Prostate gland (tissue), 2 donors: ENCODE results near the gene DGKB. TPM values are rescaled to one million over a fixed set of nuclear protein-coding genes. Genes with fewer than 3 reads are reported as not detected.

Experiments used
- DNase-seq: peaks from one replicate; pipeline ENCODE4 v3.0.0-alpha.2; 2019; ENCODE audit warnings: low spot score
- H3K27ac ChIP-seq, 2 donors: fragments of 200-600 bp; sonication (generic); 2 replicates each; pipeline ENCODE4 v1.5.1; 2017 to 2019
- H3K27me3 ChIP-seq: fragments of 200-600 bp; sonication (generic); replicated peaks from 2 replicates; pipeline ENCODE4 v1.5.1; 2019; ENCODE audit not compliant: insufficient read depth
- H3K36me3 ChIP-seq, 2 donors: fragments of 200-600 bp; sonication (generic); 1 replicate in 1 of 2; 2 replicates in 1 of 2; pipeline versions ENCODE4 v1.5.1 to v1.8.1; 2017 to 2019
- H3K4me1 ChIP-seq: fragments of 200-600 bp; sonication (generic); replicated peaks from 2 replicates; pipeline ENCODE4 v1.5.1; 2019
- H3K4me3 ChIP-seq, 2 donors: fragments of 200-600 bp; sonication (generic); 2 replicates each; pipeline ENCODE4 v1.5.1; 2017 to 2019
- H3K9me3 ChIP-seq: fragments of 200-600 bp; sonication (generic); 2 replicates; pipeline ENCODE4 v1.5.1; 2017
- POLR2A ChIP-seq: fragments of 450-650 bp; IDR thresholded peaks from one replicate; pipeline ENCODE4 v1.6.1; 2016; ENCODE audit warnings: antibody characterized with exemption, mild to moderate bottlenecking
- POLR2AphosphoS5 ChIP-seq: sonication (generic); formaldehyde crosslinking; IDR thresholded peaks from one replicate; pipeline ENCODE4 v1.6.1; 2017; ENCODE audit warnings: antibody characterized with exemption
- WGBS: methylation state at CpG from one replicate; pipeline ENCODE4 v1.1.5; 2018; 5-methylcytosine and 5-hydroxymethylcytosine counted together
- intact Hi-C: fragments of 100-400 bp; cut with DNase I; formaldehyde crosslinking; loops from one replicate; pipeline ENCODE4 v1.14.2; 2022
- total RNA-seq, 2 donors: library from RNA; depleted of rRNA; stranded (reverse); fragments of >200 nt; gene quantifications; one replicate each; pipeline ENCODE4 v1.1.0, GENCODE V29; 2016
- TF ChIP-seq, protein P1 (sequence below), 4 experiments: fragments of 200-600 bp in 2 of 4; fragments of 450-650 bp in 2 of 4; sonication (generic) in 2 of 4; IDR thresholded peaks; 1 replicate in 3 of 4; 2 replicates in 1 of 4; pipeline ENCODE4 v1.5.1; 2016 to 2019; ENCODE audit warnings: antibody characterized with exemption in 4 of 4, mild to moderate bottlenecking in 2 of 4, moderate library complexity in 2 of 4

The DGKB gene
- total RNA-seq, 2 donors from 2014 or later, result 0.45 TPM; not detected in 1

DNA sequence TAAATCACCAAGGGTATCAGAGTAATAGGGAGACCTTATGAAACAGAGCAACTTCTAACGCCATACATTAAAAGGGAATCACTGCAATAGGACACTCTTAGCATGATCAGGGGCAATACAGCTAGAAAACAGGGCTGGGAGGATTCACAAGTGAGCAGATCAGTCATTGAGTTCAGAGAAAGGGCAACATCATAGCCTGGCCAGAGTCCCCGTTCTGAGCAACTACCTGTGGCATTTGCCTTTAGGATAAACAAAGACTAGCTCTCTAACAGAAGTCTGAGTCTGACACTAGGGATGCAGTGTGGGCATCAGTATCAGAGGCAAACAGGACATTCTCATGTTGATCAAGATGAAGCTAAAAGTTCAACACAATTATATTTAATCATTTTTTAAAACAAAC, 297.9 kb downstream of the DGKB start:
- Histone ChIP-seq H3K4me1 (no peaks in the 10 kb centered on the region), H3K4me3 (no peak overlapping the region), H3K27ac (no peak overlapping the region), H3K36me3 (no peaks in the 10 kb centered on the region), H3K27me3 (no peaks in the 10 kb centered on the region), H3K9me3 (no peaks in the 10 kb centered on the region)
- intact Hi-C loops, result no loop called here
- DNase-seq, result no peak
- WGBS, result 33% methylated on average over 2 of the region's 2 CpGs
- TF ChIP-seq, protein P1, sequence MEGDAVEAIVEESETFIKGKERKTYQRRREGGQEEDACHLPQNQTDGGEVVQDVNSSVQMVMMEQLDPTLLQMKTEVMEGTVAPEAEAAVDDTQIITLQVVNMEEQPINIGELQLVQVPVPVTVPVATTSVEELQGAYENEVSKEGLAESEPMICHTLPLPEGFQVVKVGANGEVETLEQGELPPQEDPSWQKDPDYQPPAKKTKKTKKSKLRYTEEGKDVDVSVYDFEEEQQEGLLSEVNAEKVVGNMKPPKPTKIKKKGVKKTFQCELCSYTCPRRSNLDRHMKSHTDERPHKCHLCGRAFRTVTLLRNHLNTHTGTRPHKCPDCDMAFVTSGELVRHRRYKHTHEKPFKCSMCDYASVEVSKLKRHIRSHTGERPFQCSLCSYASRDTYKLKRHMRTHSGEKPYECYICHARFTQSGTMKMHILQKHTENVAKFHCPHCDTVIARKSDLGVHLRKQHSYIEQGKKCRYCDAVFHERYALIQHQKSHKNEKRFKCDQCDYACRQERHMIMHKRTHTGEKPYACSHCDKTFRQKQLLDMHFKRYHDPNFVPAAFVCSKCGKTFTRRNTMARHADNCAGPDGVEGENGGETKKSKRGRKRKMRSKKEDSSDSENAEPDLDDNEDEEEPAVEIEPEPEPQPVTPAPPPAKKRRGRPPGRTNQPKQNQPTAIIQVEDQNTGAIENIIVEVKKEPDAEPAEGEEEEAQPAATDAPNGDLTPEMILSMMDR (IDR thresholded peaks at IDR 0.05), result no peak
- no peak for TF ChIP-seq POLR2AphosphoS5
- TF ChIP-seq POLR2A, result no peak

DNA sequence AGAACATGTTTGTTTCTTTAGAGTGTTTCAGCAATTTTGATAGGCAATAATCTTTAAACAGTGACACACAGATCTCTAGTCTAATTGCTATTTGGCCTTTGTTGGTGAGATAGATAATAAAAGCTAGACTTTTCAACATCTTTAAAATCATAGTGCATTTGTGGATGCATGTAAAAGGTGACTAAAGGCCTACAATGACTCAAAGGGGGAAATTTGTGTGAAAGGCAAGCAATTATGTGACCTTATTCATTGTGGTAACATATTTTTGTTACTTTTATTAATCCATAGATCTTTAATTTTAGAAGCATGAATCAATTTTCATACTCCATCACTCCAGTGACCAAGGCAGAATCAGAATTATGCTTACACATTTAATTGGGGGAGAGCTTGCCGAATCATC, 299.7 kb downstream of the DGKB start:
- WGBS, result 91% methylated on average over 1 of the region's 1 CpG
- TF ChIP-seq POLR2A (no peak), POLR2AphosphoS5 (no peak)
- TF ChIP-seq, protein P1 (IDR thresholded peaks at IDR 0.05), result no peak
- H3K4me1 ChIP-seq, result no peaks in the 10 kb centered on the region

DNA sequence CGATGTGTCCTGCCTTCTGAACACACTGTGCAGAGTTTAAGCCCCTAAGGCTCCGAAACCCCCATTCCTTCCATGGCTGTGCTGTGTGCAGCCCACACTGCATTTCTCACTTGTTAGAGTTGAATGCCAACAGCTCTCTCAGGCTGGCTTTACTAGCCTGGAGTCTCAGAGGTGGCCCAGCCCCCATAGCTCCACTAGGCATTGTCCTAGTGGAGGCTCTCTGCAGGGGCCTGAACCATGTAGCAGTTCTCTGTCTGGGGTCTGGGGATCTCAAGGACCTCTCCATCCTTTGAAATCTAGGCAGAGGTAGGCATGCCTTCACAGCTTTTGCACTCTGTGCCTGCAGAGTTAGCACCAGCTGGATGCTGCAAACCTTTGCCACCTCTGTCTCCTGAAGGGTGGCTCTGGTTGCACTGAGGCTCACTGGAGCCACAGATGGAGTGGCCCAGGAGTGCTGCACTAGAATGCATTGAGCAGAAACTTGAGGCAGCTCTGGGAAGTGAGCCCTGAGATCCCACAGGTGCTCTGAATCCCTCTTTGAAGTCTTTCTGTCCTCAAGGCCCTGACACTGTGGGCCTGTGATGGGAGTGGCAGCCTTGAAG, 301.7 kb downstream of the DGKB start:
- H3K36me3 ChIP-seq, result no peaks in the 10 kb centered on the region
- no peaks in the 10 kb centered on the region for H3K27me3 ChIP-seq
- no peak overlapping the region for H3K27ac ChIP-seq
- no peaks in the 10 kb centered on the region for H3K9me3 ChIP-seq
- WGBS, result 95% methylated on average over 2 of the region's 2 CpGs
- H3K4me3 ChIP-seq, result no peak overlapping the region
- intact Hi-C loops, result no loop called here
- H3K4me1 ChIP-seq, result no peaks in the 10 kb centered on the region
- TF ChIP-seq POLR2AphosphoS5 (no peak), POLR2A (no peak)
- TF ChIP-seq, protein P1 (IDR thresholded peaks at IDR 0.05), result no peak
- DNase-seq, result no peak

More for the DNA sequence above, 299.7 kb downstream of the DGKB start:
- no peak overlapping the region for H3K4me3 ChIP-seq
- DNase-seq, result no peak
- H3K27ac ChIP-seq, result no peak overlapping the region
- H3K9me3 ChIP-seq, result no peaks in the 10 kb centered on the region
- H3K27me3 ChIP-seq, result no peaks in the 10 kb centered on the region
- intact Hi-C loops, result no loop called here
- no peaks in the 10 kb centered on the region for H3K36me3 ChIP-seq

DNA sequence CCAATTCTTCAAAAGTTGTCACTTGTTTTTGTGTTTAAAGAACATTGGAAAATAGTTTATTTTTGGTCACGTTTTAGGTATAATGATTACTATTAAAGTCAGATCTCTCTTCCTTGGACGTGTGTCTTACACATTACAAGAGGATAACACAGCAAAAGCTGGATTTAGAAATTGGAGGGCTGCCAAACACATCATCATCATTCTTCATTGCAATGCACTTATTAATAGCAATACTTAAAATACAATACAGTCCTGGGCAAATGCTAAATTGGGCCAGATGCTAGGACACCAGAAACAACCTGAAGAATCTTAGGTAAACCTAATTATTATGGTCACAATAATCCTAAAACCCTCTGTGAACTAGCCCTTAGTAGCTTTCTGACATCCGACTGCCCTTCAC, 303.6 kb downstream of the DGKB start:
- H3K27me3 ChIP-seq, result no peaks in the 10 kb centered on the region
- no peaks in the 10 kb centered on the region for H3K4me1 ChIP-seq
- WGBS, result 49% methylated on average over 3 of the region's 3 CpGs
- no peak overlapping the region for H3K27ac ChIP-seq
- DNase-seq, result no peak
- H3K9me3 ChIP-seq, result no peaks in the 10 kb centered on the region
- no peak for TF ChIP-seq POLR2AphosphoS5
- TF ChIP-seq, protein P1 (IDR thresholded peaks at IDR 0.05), result no peak
- no peak for TF ChIP-seq POLR2A
- no peak overlapping the region for H3K4me3 ChIP-seq
- no peaks in the 10 kb centered on the region for H3K36me3 ChIP-seq
- intact Hi-C loops, result no loop called here

DNA sequence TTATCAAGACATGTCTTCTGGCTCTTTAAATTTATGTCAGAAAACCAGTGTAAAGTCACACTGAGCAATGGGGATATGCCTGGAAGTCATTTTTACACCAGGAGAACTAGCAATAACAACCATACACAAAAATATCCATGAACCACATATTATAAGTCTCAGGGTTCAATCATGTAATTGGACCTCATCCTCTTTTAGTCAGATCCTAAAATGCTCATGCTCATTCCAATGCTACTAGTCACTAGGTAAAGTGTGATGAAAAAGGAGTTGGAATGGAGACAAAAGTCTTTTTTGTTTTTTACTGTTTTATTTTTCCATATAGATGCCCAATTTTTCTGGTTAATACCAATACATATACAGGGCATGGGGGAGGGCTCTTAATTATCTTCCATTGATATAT, 306.1 kb downstream of the DGKB start:
- intact Hi-C loops, result no loop called here
- Histone ChIP-seq H3K4me3 (no peak overlapping the region), H3K4me1 (no peaks in the 10 kb centered on the region), H3K9me3 (no peaks in the 10 kb centered on the region), H3K27ac (no peak overlapping the region), H3K36me3 (no peaks in the 10 kb centered on the region), H3K27me3 (no peaks in the 10 kb centered on the region)
- DNase-seq, result no peak
- TF ChIP-seq, protein P1 (IDR thresholded peaks at IDR 0.05), result no peak
- no peak for TF ChIP-seq POLR2A
- no peak for TF ChIP-seq POLR2AphosphoS5
